Panc1 (cell line): ENCODE measurements around the gene TMEM31. TPM values are rescaled to one million over a fixed set of nuclear protein-coding genes. Genes with fewer than 3 reads are reported as not detected.

ENCODE experiments used
- ATAC-seq: fragments of 200-7000 bp; cut with Tn5 transposase; 2 replicates; pipeline ENCODE4 v1.9.1; 2020; ENCODE audit warnings: mild to moderate bottlenecking, moderate library complexity
- Bru-seq: library from RNA; stranded (reverse); fragments of 400-500 nt; gene quantifications from one replicate; lab custom pipeline; 2021; lab: Mats Ljungman, UMichigan
- BruChase-seq, 2 experiments: library from RNA; stranded (reverse); fragments of 400-500 nt; gene quantifications; one replicate each; lab custom pipeline; 2021; lab: Mats Ljungman, UMichigan
- BruUV-seq: library from RNA; stranded (reverse); fragments of 400-500 nt; replicated peaks from 2 replicates; lab custom pipeline; 2021; lab: Mats Ljungman, UMichigan
- CTCF ChIA-PET: fragments of 300-600 bp; sonication (Branson Sonifier 250); formaldehyde crosslinking; loops from one replicate; lab custom pipeline; 2022; ENCODE audit warnings: antibody characterized with exemption; lab: Charles Lee
- POLR2A ChIA-PET: fragments of 300-600 bp; sonication (Branson Sonifier 250); formaldehyde crosslinking; loops from one replicate; lab custom pipeline; 2022; ENCODE audit warnings: antibody characterized with exemption; lab: Charles Lee
- DNase-seq: peaks from one replicate; pipeline ENCODE4 v3.0.0-alpha.2; 2010; ENCODE audit warnings: low read depth, low spot score
- H3K27ac ChIP-seq: 2 replicates; pipeline ENCODE4 v1.5.1; 2011; ENCODE audit warnings: mild to moderate bottlenecking, low read length, inconsistent platforms
- H3K27me3 ChIP-seq: fragments of 200-500 bp; sonication (Bioruptor generic); 2 replicates; pipeline ENCODE4 v1.6.0; 2014; ENCODE audit warnings: low read length, inconsistent platforms; ENCODE audit not compliant: control insufficient read depth, insufficient read depth
- H3K36me3 ChIP-seq: fragments of 200-500 bp; sonication (Bioruptor generic); 2 replicates; pipeline ENCODE4 v1.5.1; 2014; ENCODE audit warnings: inconsistent platforms, mild to moderate bottlenecking, low read length, moderate library complexity; ENCODE audit not compliant: control insufficient read depth, insufficient read depth
- H3K4me1 ChIP-seq: 2 replicates; pipeline ENCODE4 v1.5.1; 2011; ENCODE audit warnings: inconsistent platforms, mild to moderate bottlenecking, low read length, moderate library complexity; ENCODE audit not compliant: control insufficient read depth, insufficient read depth
- H3K4me3 ChIP-seq, 2 experiments: 2 replicates each; pipeline ENCODE4 v1.5.1; 2011 to 2012; ENCODE audit warnings: low read depth in 2 of 2, low read length in 2 of 2, mild to moderate bottlenecking in 2 of 2, inconsistent platforms in 1 of 2, moderate library complexity in 1 of 2
- H3K9me3 ChIP-seq: fragments of 200-500 bp; sonication (Bioruptor generic); 2 replicates; pipeline ENCODE4 v1.5.1; 2014; ENCODE audit warnings: low read depth, mild to moderate bottlenecking, inconsistent platforms, low read length, moderate library complexity; ENCODE audit not compliant: control insufficient read depth, insufficient read depth
- CTCF ChIP-seq: fragments of 450-650 bp; IDR thresholded peaks from 2 replicates; pipeline ENCODE4 v1.5.1; 2017; ENCODE audit warnings: mild to moderate bottlenecking
- POLR2AphosphoS5 ChIP-seq: IDR thresholded peaks from 2 replicates; pipeline ENCODE4 v1.6.1; 2012; ENCODE audit warnings: mild to moderate bottlenecking, low read depth, low read length, moderate library complexity
- REST ChIP-seq, 2 experiments: IDR thresholded peaks; 2 replicates each; pipeline ENCODE4 v1.6.1; 2011 to 2012; ENCODE audit warnings: low read depth in 2 of 2, control low read depth in 1 of 2, low read length in 1 of 2, mild to moderate bottlenecking in 1 of 2, moderate library complexity in 1 of 2; ENCODE audit not compliant: insufficient read depth in 1 of 2
- SIN3A ChIP-seq: IDR thresholded peaks from 2 replicates; pipeline ENCODE4 v1.6.1; 2012; ENCODE audit warnings: low read depth, mild to moderate bottlenecking, low read length, moderate library complexity, borderline replicate concordance; ENCODE audit not compliant: insufficient read depth
- TCF7L2 ChIP-seq: IDR thresholded peaks from 2 replicates; pipeline ENCODE4 v1.6.1; 2011; ENCODE audit warnings: mild to moderate bottlenecking, low read depth, low read length, inconsistent platforms
- in situ Hi-C: cut with HindIII; loops from 2 replicates; pipeline ENCODE4 v1.10.0; 2016; ENCODE audit warnings: low sequenced_read_pairs, low pct_unique_long_range_greater_than_20kb
- intact Hi-C: fragments of 100-400 bp; cut with micrococcal nuclease; formaldehyde crosslinking; loops from one replicate; pipeline ENCODE4 v1.10.0; 2022; ENCODE audit not compliant: unreplicated experiment
- long read RNA-seq: library from polyadenylated mRNA; unstranded; transcript quantifications from one replicate; pipeline ENCODE4 v2.0.0, GENCODE V29; 2021; ENCODE audit not compliant: unreplicated experiment
- polyA plus RNA-seq: library from polyadenylated mRNA; unstranded; fragments of >200 nt; gene quantifications from one replicate; pipeline ENCODE4 v1.2.1, GENCODE V29; 2012; ENCODE audit warnings: missing spikeins; ENCODE audit not compliant: insufficient read length
- total RNA-seq: library from RNA; stranded (reverse); gene quantifications from one replicate; pipeline ENCODE4 v1.2.1, GENCODE V29; 2021; ENCODE audit not compliant: unreplicated experiment

TMEM31 gene
- total RNA-seq, result not detected
- not detected for polyA plus RNA-seq
- not detected for Bru-seq, nascent RNA
- percentile 20 among the genes with signal in this experiment for BruChase-seq, experiment 1, labeled RNA remaining after a 2-hour chase
- not detected for BruChase-seq, experiment 2, labeled RNA remaining after a 6-hour chase
- long read RNA-seq, result 0 reads

- BruUV-seq, result no TSS peak
- ChIA-PET POLR2A (no interaction called here), CTCF (interaction anchor here (1.1 kb wide), 1 partner anchor 183 kb away, joined by 3 read pairs; no protein-coding TSS in a partner anchor)
- ATAC-seq (no peak), DNase-seq (no peak)
- no peaks in the 10 kb centered on the region for H3K9me3 ChIP-seq
- in situ Hi-C loops (no loop called here), intact Hi-C loops (loop anchor here (5.0 to 10.0 kb wide), 2 partner anchors 64 to 107 kb away; partner anchors contain the start of gene PLP1)
- no peak within 1 kb of the TSS for H3K4me3 ChIP-seq
- no peak within 1 kb of the TSS for H3K27ac ChIP-seq
- TF ChIP-seq SIN3A (no peak), TCF7L2 (no peak), REST (IDR thresholded peaks at IDR 0.05; ENCODE audit: insufficient read depth in 1 of 2, low read depth in 2 of 2, low read length in 1 of 2) (no peak), CTCF (no peak), POLR2AphosphoS5 (no peak)
- H3K4me1 ChIP-seq, result no peaks in the 10 kb centered on the region
- no peaks in the 10 kb centered on the region for H3K36me3 ChIP-seq
- H3K27me3 ChIP-seq, result no peaks in the 10 kb centered on the region
These were observed at the start of gene TMEM31 for GRCh38 chrX:103710609-103711008. Gene TMEM31 (plus strand): TSS chrX:103710909. CDS start chrX:103712259, 1,350 bp downstream.

GRCh38 chrX:103663981-103664762 is 46.5 kb upstream of the TMEM31 start:
- Histone ChIP-seq H3K4me3 (no peak overlapping the region), H3K9me3 (no peaks in the 10 kb centered on the region; the same call in 1 of the 2 replicates), H3K27ac (no peak overlapping the region), H3K27me3 (no peaks in the 10 kb centered on the region), H3K36me3 (no peaks in the 10 kb centered on the region), H3K4me1 (peaks cover 3% of the 10 kb centered on the region; the same call in 1 of the 2 replicates)
- DNase-seq (no peak), ATAC-seq (no peak)
- no TSS peak for BruUV-seq
- in situ Hi-C loops, result no loop called here
- no peak for TF ChIP-seq CTCF
- TF ChIP-seq POLR2AphosphoS5, result no peak
- no peak for TF ChIP-seq REST (IDR thresholded peaks at IDR 0.05; ENCODE audit: insufficient read depth in 1 of 2, low read depth in 2 of 2, low read length in 1 of 2)
- TF ChIP-seq SIN3A, result no peak
- no peak for TF ChIP-seq TCF7L2
- intact Hi-C loops, result no loop called here
- ChIA-PET CTCF (no interaction called here), POLR2A (no interaction called here)
